ENCODE data around the gene ACSBG1. TPM values are rescaled to one million over a fixed set of nuclear protein-coding genes. Genes with fewer than 3 reads are reported as not detected.

Gene ACSBG1
- total and polyA plus RNA-seq, 2 of the 8 experiments (the other 6 are each of a cell fraction or from before 2014, with no cell fraction given): 5.4 to 7.1 TPM

DNA sequence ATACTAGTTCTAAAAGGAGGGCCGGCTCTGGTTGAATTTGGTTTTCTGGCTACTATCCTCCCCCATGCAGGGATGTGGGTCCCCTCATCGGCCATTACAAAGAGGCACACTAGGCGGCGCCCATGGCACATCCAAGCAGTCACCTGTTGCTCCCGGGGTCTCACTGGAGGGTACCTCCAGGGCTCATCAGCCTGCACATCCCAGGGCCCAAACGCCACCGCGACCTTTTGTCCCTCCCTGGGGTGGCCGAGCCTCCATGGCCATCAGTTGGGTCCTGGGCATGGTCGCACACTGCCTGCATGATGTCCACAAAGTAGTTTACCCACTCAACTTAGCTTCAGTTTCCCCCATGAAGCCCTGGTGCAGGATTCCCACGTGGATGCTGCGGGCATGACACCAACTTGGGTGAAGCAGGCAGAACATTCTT, 56.9 kb downstream of the ACSBG1 start:
- Histone ChIP-seq H3K14ac (ENCODE audit: insufficient read length) (no peak overlapping the region), H3K27ac (ENCODE audit: low read depth, low read length) (no peak overlapping the region), H2AK5ac (ENCODE audit: low read depth, low read length) (no peak overlapping the region), H3K9me3 (ENCODE audit: insufficient read depth in 2 of 2, low read depth in 1 of 2, low read length in 1 of 2) (no peaks in the 10 kb centered on the region), H3K4me2 (ENCODE audit: insufficient read depth in 1 of 2, low read depth in 2 of 2, low read length in 2 of 2) (no peak overlapping the region), H2BK15ac (ENCODE audit: low read length) (no peak overlapping the region), H3K9ac (replicated peaks in 1 of 4; ENCODE audit: extremely low read depth in 1 of 4, low read depth in 3 of 4, low read length in 3 of 4) (no peak overlapping the region), H2AFZ (ENCODE audit: low read length) (no peak overlapping the region), H4K5ac (ENCODE audit: insufficient read length, low read depth, low read length) (no peak overlapping the region), H2BK20ac (ENCODE audit: low read length) (no peak overlapping the region), H2BK120ac (replicated peaks; ENCODE audit: low read depth, low read length) (no peak overlapping the region), H2BK5ac (ENCODE audit: low read depth, low read length) (no peak overlapping the region), H3K79me2 (ENCODE audit: control insufficient read depth in 1 of 2, insufficient read depth in 2 of 2, low read length in 2 of 2) (no peaks in the 10 kb centered on the region), H3K56ac (replicated peaks; ENCODE audit: insufficient read length, low read depth, low read length) (no peak overlapping the region), H3K23ac (ENCODE audit: insufficient read length) (no peak overlapping the region), H3K23me2 (ENCODE audit: low read depth, low read length) (no peaks in the 10 kb centered on the region), H3K18ac (ENCODE audit: extremely low read depth, low read length) (no peak overlapping the region), H3K36me3 (ENCODE audit: control insufficient read depth in 2 of 4, insufficient read depth in 4 of 4, low read length in 3 of 4) (0 out of 8 replicates have a peak, but pooled peaks cover 0 to under 1% (median 0%) of the 10 kb centered on the region in 4 experiments), H3K4me3 (ENCODE audit: extremely low read depth in 1 of 4, insufficient read depth in 2 of 4, low read depth in 3 of 4, low read length in 4 of 4) (no peak overlapping the region), H3K27me3 (replicated peaks in 1 of 4; ENCODE audit: control insufficient read depth in 3 of 4, extremely low read depth in 1 of 4, insufficient read depth in 3 of 4, low read length in 3 of 4) (no peaks in the 10 kb centered on the region), H4K20me1 (replicated peaks in 1 of 2; ENCODE audit: control insufficient read depth in 1 of 2, insufficient read depth in 2 of 2, low read length in 2 of 2) (peaks cover 0 to 3% of the 10 kb centered on the region in 2 experiments), H4K91ac (replicated peaks; ENCODE audit: insufficient read length, low read length) (peak overlapping the region; percentile 41), H4K8ac (ENCODE audit: extremely low read depth, insufficient read depth, low read length) (no peak overlapping the region), H3K79me1 (ENCODE audit: low read depth, low read length) (no peaks in the 10 kb centered on the region), H3K4ac (replicated peaks; ENCODE audit: insufficient read length, low read depth, low read length) (no peak overlapping the region), H3K4me1 (replicated peaks in 1 of 4; ENCODE audit: control insufficient read depth in 3 of 4, insufficient read depth in 4 of 4, low read length in 3 of 4) (no peaks in the 10 kb centered on the region), H2BK12ac (ENCODE audit: low read depth, low read length) (no peak overlapping the region)
- CTCF ChIA-PET (ENCODE audit: partially characterized antibody): interaction anchor here (0.6 to 19.5 kb wide), 37 partner anchors 8 to 1423 kb away, joined by 3 to 285 read pairs (median 5); partner anchors contain the start of genes ACSBG1 and CIB2
- WGBS, 2 experiments (ENCODE audit: extremely low coverage in 1 of 2, insufficient coverage in 1 of 2, insufficient read length in 1 of 2, insufficient replicate concordance in 2 of 2, low coverage in 1 of 2, low lambda C conversion rate in 2 of 2, missing lambda C conversion rate in 1 of 2): 47% methylated on average over 12 of the region's 12 CpGs; no CpG with 5 or more reads in 1 of the 2 experiments
- POLR2A ChIA-PET (ENCODE audit: partially characterized antibody): no interaction called here
- DNase-seq (ENCODE audit: low read depth in 1 of 2, low spot score in 2 of 2): peak; percentile 36 to 88
- FAIRE-seq: no peak
- TF ChIP-seq GABPA (IDR thresholded peaks at IDR 0.05; ENCODE audit: borderline replicate concordance, insufficient read depth, low read length): 0 out of 2 replicates have a peak, but pooled peaks have one; percentile 34
- TF ChIP-seq YY1 (IDR thresholded peaks at IDR 0.05; ENCODE audit: low read depth, low read length): peak; percentile 83
- no peak for TF ChIP-seq HDAC6 (IDR thresholded peaks at IDR 0.05; ENCODE audit: low read depth, low read length)
- peak; percentile 94 to 96 for TF ChIP-seq RAD21 (IDR thresholded peaks at IDR 0.05 in 1 of 2, conservative IDR thresholded peaks at IDR 0.05 in 1 of 2; ENCODE audit: low read depth in 2 of 2, low read length in 2 of 2)
- peak; percentile 91 to 96 (median 91) for TF ChIP-seq CTCF (IDR thresholded peaks at IDR 0.05; ENCODE audit: control extremely low read depth in 1 of 3, insufficient read depth in 1 of 3, low read depth in 1 of 3, low read length in 3 of 3)
- no peak for TF ChIP-seq JUN (IDR thresholded peaks at IDR 0.05; ENCODE audit: low read depth, low read length)
- no peak for TF ChIP-seq ZNF274 (IDR thresholded peaks at IDR 0.05; ENCODE audit: borderline replicate concordance, extremely low read depth, low read length)
- no peak for TF ChIP-seq NRF1 (IDR thresholded peaks at IDR 0.05; ENCODE audit: low read depth, low read length)
- no peak for TF ChIP-seq SRF (IDR thresholded peaks at IDR 0.05; ENCODE audit: low read depth, low read length)

Data from H1 (cell line).